Measurements from ENCODE around the gene MAZ.

- TF ChIP-seq HBP1 (CRISPR knock-in tag; IDR thresholded peaks at IDR 0.05; ENCODE audit: low read depth) (no peak), ZNF10 (CRISPR knock-in tag; IDR thresholded peaks at IDR 0.05; ENCODE audit: borderline replicate concordance, low read depth) (no peak), CTCF (CRISPR knock-in tag; IDR thresholded peaks at IDR 0.05) (no peak), ZBTB14 (CRISPR knock-in tag; IDR thresholded peaks at IDR 0.05) (no peak), RFX5 (IDR thresholded peaks at IDR 0.05; ENCODE audit: low read depth, low read length) (no peak), AKAP8 (CRISPR knock-in tag; IDR thresholded peaks at IDR 0.05) (no peak)
Measured at GRCh38 chr16:29809850-29810698, 3.7 kb downstream of the MAZ start.

Measured in HepG2 (cell line).